HG03354 (cell line): ENCODE data around the gene JCAD.
"Not testable (repeated sequence)": the region's sequence is repeated elsewhere in the genome, so short reads cannot be mapped to it uniquely, and the experiment has no call there.

Source experiments
- ATAC-seq: cut with Tn5 transposase; IDR thresholded peaks from one replicate; pipeline ENCODE4 v1.9.1; 2021; ENCODE audit warnings: mild to moderate bottlenecking; ENCODE audit not compliant: unreplicated experiment, poor library complexity, severe bottlenecking

JCAD gene

DNA sequence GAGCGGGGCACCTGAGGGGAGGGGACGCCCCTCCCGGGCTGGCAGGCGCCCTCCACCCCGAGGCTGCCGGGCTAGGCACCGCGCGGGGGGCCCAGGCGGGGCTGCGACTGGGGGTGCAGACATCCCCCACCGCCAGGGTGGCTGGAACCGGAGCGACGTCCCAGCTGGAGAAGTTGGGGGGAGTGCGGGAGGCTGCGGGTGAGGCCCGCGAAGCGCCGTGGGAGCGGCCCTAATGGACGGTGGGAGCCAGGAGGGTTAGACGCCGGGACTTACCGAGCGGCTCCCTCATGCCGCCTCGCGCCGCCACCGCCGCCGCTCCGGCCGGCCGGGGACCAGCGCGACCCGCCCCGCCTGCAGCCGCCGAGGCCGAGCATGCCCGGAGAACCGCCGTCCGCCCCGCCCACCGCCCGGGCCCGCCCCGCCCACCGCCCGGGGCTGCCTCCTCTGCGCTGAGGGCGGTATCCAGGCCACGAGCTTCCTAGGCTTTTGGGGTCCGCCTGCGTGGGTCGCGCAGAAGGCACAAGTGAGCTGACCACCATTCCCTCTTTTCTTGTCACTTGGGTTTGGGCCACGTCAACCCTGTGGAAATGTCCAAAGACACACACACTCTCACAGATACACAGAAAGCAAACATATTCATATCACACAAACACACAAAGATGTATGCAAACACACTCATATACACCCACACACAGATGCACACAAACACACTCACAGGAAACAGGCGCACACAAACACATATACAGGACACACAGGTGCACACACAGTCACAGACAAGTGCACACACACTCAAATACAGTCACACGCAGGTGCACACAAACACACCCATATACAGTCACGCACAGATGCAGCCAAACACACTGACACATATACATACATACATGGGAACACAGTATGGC lies at the start of gene JCAD:
Gene JCAD, minus strand, starts transcription at position 378 of the 899 bp plus-strand sequence. CDS start 11,774 bp downstream, outside the sequence.
- ATAC-seq: peak; percentile 76

- ATAC-seq: no peak
These were observed 47.6 kb upstream of the JCAD start for GRCh38 chr10:30106987-30107386.

DNA sequence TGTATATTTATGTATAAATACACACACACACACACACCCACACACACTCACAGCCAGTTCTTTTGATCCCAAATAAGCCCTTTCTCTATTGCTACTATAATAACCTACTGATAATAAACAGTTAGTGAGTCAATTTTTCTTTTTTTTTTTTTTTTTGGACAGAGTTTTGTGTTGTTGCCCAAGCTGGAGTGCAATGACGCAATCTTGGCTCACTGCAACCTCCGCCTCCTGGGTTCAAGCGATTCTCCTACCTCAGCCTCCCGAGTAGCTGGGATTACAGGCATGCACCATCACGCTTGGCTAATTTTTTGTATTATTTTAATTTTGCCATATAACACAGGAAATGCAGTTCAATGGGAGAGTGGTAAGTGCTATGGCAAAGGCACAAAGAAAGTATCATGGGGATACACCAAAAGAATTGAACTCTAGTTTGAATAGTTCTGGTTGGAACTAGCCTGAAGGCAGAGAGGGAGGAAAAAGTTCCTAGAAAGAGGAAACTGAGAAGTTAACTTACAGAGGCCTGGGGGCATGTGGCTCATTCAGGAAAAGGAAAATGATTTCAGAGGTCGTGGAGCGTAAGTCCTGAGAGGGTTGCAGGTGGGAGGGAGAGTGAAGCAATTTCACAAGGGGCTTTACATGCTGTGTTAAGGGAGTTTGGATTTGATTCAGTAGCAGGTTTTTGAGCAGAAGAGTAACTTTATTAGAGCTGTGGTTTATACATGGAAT lies 44.4 kb upstream of the JCAD start:
- ATAC-seq: no peak

DNA sequence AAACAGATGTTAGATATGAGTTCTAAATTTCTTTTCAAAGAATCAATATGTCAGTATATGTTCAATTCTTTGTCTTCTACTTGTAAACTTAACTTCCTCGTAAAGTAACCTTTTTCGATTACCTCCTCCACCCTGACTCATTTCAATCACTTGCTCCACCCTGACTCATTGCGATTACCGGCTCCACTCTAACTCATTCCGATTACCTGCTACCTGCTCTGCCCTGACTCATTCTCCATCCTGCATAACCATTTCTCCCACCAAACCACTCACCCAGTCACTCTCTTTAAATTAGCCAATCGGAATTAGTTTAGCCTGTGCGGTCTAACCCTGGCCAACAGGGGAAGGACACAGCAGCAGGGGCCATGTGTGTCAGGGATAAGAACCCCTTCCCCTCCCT lies 40.3 kb upstream of the JCAD start:
- not testable (repeated sequence) for ATAC-seq

DNA sequence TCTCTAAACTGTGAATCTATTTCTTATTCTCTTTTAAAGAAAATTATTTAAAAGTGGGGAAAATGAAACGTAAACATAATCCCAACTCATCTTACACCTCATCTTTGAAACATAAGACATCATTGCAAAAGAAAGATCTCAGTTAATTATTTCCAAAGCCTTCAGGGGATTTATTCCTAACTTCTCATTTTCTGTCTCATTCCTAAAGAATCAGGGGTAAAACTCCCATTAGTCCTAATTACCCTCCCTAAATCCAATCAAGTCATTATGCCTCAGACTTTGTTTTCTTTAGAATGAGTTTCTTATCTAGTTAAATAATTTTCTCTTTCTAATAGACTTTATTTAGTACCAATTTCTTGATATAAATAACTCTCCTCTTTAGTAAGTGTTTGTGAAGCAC lies 39.7 kb upstream of the JCAD start:
- ATAC-seq: no peak

DNA sequence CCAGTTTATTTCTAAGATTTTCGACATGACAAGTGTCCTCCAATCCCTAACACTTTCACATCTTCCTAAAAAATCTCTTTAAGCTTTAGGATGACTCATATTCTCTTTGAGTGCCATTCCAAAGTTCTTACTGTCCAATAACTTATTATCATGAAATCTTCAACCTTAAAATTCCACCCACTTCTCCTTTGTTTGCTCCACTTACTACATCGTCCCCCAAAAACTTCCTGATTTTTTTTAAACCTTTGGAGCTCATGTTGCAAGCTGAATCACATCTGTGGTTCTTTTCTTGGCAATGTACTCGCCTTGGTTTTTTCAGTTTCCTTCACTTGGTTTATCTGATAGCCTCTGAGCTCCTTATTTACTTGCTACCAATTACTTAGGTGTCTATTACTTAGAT lies 39.2 kb upstream of the JCAD start:
- no peak for ATAC-seq

- ATAC-seq: no peak
These were observed 37.2 kb upstream of the JCAD start for GRCh38 chr10:30096564-30096963.

DNA sequence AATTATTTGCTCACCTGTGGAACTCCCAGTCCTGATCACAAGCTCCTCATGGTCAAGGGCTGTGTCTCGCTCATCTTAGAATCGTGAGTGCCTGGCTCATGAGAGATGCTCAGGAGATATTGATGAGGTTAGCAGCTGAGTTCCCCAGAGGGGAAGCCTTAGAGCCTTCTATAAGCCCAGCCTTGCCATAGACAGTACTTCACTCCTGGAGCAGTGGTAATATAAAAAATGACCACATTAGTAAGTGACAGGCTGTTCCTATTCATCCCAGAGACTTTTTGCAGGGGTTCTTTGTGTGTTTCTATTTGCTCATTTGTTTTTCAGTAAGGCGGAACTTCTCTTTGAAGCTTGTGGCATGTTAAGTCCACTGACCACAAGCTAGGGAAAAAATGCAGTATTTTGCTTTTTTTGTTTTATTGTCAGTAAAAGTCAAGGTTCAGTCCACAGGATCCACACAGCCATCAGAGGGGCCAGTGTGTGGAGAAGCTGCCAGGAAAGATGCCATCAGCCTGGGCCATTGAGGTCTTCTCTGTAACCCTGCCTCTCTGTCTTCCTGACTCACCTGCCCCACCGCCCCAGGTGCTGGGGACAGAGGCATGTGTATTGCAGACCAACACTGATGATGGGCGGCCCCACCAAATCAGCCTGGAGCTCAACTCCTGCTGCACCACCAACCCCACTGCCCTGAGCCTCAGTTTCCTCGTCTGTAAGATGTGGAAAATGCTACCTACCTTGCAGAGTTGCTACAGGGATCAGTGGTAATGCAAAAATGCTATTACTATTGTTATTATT lies 36.4 kb upstream of the JCAD start:
- no peak for ATAC-seq

GRCh38 chr10:30094601-30095000 lies 35.2 kb upstream of the JCAD start:
- ATAC-seq: no peak

DNA sequence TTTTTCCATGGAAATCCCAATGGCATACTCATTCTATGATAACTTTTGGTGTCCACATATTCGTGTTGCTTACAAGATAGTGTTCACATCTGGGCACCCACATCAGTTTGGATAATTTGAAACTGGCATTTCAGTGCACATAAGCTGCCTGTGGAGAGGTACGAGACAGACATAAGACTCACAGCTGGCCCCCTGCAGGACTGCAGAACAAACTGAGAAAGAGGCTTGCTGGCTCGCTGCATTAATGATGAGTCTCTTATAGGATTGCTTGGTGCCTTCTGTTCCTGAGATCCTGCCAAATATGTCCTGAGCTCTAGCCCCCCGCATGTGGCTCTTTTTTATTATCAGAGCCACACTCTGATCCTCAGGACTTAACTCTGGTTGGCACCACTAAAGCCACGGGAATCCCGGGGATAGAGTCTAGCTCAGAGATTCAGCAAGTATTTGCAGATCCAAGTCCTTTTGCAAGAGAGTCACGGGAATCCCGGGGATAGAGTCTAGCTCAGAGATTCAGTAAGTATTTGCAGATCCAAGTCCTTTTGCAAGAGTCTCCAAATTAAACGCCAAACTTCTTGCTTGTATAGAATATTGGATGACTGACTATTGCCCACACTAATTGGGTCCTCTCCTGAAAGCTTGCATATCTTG lies 34.0 kb upstream of the JCAD start:
- ATAC-seq: no peak

GRCh38 chr10:30092151-30092790 lies 32.9 kb upstream of the JCAD start:
- ATAC-seq: no peak

DNA sequence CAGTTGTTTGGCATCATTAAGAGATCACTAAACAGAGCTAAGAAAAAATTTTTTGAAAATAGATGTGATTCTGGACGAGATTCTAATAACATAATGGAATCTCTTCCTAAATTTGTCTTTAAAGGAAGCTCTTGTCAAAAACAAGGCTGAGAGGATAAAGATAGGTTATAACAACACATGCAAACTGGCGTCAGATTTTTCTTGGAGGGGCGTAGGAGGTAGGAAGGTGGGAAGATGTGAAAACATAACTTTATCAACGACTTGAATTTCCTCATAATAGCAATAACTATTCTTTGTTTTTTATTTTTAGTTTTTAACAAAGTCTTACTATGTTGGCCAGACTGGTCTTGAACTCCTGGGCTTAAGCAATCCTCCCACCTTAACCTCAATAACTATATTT lies 31.8 kb upstream of the JCAD start:
- no peak for ATAC-seq

- no peak for ATAC-seq
These were observed 28.8 kb upstream of the JCAD start for GRCh38 chr10:30088178-30088577.

- no peak for ATAC-seq
These were observed 24.5 kb upstream of the JCAD start for GRCh38 chr10:30083934-30084333.

- ATAC-seq: no peak
These were observed 21.8 kb upstream of the JCAD start for GRCh38 chr10:30081182-30081581.

GRCh38 chr10:30080161-30080560 lies 20.8 kb upstream of the JCAD start:
- ATAC-seq: no peak

DNA sequence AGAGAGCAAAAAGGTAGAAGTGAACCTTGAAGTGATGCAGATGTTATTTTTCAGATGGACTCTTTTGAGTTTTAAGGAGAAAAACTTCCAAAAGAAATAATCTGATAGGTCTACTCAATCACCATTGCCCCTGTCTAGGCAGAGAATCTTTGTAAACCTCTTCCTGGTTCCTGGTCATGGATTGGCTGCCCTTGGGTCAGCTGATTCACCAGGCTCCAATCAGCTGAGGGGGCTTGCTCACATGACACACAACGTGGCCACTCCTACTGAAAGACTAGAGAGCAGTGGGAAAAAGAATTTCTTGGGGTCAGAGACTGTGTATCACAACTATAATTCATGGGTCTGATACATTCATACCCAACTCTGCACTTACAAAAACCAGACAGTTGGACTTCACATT lies 20.0 kb upstream of the JCAD start:
- ATAC-seq: no peak

DNA sequence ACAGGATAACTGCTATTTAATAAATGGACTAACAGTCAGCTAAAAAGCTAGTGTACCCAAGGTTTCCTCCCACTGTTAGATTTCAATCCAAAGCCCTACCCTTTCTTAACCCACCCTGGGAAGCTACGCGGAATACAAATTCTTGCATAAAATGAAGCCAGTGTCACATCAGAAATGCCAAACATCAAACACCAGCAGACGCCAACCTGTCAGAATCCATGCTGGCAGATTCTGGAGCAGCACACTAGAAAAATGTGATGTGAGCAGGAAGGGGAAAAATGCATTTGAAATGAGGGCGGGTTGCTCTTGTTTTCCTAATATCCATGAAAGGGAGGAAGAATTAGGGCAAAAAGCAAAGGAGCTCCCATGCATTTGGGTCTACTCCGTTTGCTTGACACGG lies 16.1 kb upstream of the JCAD start:
- ATAC-seq: no peak

GRCh38 chr10:30074933-30075332 lies 15.5 kb upstream of the JCAD start:
- no peak for ATAC-seq
